WTC11 (cell line): ENCODE data around the gene PDE4B.

Experiments
- ARID4B ChIP-seq: sonication (generic); formaldehyde crosslinking; IDR thresholded peaks from 2 replicates; pipeline ENCODE4 v1.8.0; 2023; ENCODE audit warnings: missing genetic modification reagents, mild to moderate bottlenecking, borderline replicate concordance
- CREM ChIP-seq: sonication (generic); formaldehyde crosslinking; IDR thresholded peaks from 2 replicates; pipeline ENCODE4 v1.8.1; 2022; ENCODE audit warnings: mild to moderate bottlenecking, missing genetic modification reagents, moderate library complexity
- CTCF ChIP-seq: fragments of 200-600 bp; IDR thresholded peaks from 2 replicates; pipeline ENCODE4 v1.8.0; 2022; ENCODE audit warnings: antibody characterized with exemption
- GABPB1 ChIP-seq: sonication (generic); formaldehyde crosslinking; IDR thresholded peaks from 2 replicates; pipeline ENCODE4 v1.8.1; 2023; ENCODE audit warnings: mild to moderate bottlenecking, missing genetic modification reagents
- MAX ChIP-seq: sonication (generic); formaldehyde crosslinking; IDR thresholded peaks from 2 replicates; pipeline ENCODE4 v1.8.0; 2022; ENCODE audit warnings: mild to moderate bottlenecking, missing genetic modification reagents
- NR3C1 ChIP-seq: sonication (generic); formaldehyde crosslinking; conservative IDR thresholded peaks from 2 replicates; pipeline ENCODE4 v1.8.1; 2023; ENCODE audit warnings: low read depth, mild to moderate bottlenecking, missing genetic modification reagents
- ZBTB43 ChIP-seq: sonication (generic); formaldehyde crosslinking; IDR thresholded peaks from 2 replicates; pipeline ENCODE4 v1.8.1; 2023; ENCODE audit warnings: mild to moderate bottlenecking, missing genetic modification reagents

GRCh38 chr1:66226985-66227384, 434.3 kb downstream of the PDE4B start:
- TF ChIP-seq MAX (CRISPR knock-in tag) (no peak), ARID4B (CRISPR knock-in tag) (no peak), ZBTB43 (CRISPR knock-in tag) (no peak), CTCF (no peak), NR3C1 (CRISPR knock-in tag) (no peak), GABPB1 (no peak), CREM (no peak)
